BE2C (cell line): ENCODE measurements around the gene RPP21.

ENCODE experiments used
- DNase-seq: peaks from one replicate; pipeline ENCODE4 v3.0.0-alpha.2; 2020
- H3K27me3 ChIP-seq: fragments of 250-450 bp; sonication (Bioruptor Pico); 2 replicates; pipeline ENCODE4 v1.5.1; 2020; ENCODE audit warnings: mild to moderate bottlenecking
- H3K36me3 ChIP-seq: fragments of 250-450 bp; sonication (Bioruptor Pico); 2 replicates; pipeline ENCODE4 v1.5.1; 2020; ENCODE audit warnings: mild to moderate bottlenecking
- H3K4me1 ChIP-seq: fragments of 250-450 bp; sonication (Bioruptor Pico); 2 replicates; pipeline ENCODE4 v1.5.1; 2020
- H3K4me3 ChIP-seq: 2 replicates; pipeline ENCODE4 v1.5.1; 2011; ENCODE audit warnings: low read depth, low read length
- H3K9me3 ChIP-seq: fragments of 250-450 bp; sonication (Bioruptor Pico); 2 replicates; pipeline ENCODE4 v1.5.1; 2020
- CTCF ChIP-seq: IDR thresholded peaks from 2 replicates; pipeline ENCODE4 v1.5.1; 2012; ENCODE audit warnings: mild to moderate bottlenecking, low read depth, low read length

Gene RPP21

GRCh38 chr6:30350524-30350923 is 5.6 kb downstream of the RPP21 start:
- no peaks in the 10 kb centered on the region for H3K9me3 ChIP-seq
- TF ChIP-seq CTCF = no peak

GRCh38 chr6:30352550-30352949 is 7.6 kb downstream of the RPP21 start:
- TF ChIP-seq CTCF = no peak
- no peak for DNase-seq

More at GRCh38 chr6:30350524-30350923, 5.6 kb downstream of the RPP21 start:
- H3K36me3 ChIP-seq = peaks cover 7% of the 10 kb centered on the region
- no peaks in the 10 kb centered on the region for H3K4me1 ChIP-seq
- no peak for DNase-seq
- H3K27me3 ChIP-seq = no peaks in the 10 kb centered on the region
- H3K4me3 ChIP-seq = no peak overlapping the region

GRCh38 chr6:30355281-30355680 is 10.3 kb downstream of the RPP21 start:
- no peak overlapping the region for H3K4me3 ChIP-seq
- H3K9me3 ChIP-seq = no peaks in the 10 kb centered on the region
- H3K27me3 ChIP-seq = peaks cover 27% of the 10 kb centered on the region
- TF ChIP-seq CTCF = no peak
- no peaks in the 10 kb centered on the region for H3K4me1 ChIP-seq
- no peaks in the 10 kb centered on the region for H3K36me3 ChIP-seq
- no peak for DNase-seq

More at GRCh38 chr6:30352550-30352949, 7.6 kb downstream of the RPP21 start:
- no peaks in the 10 kb centered on the region for H3K36me3 ChIP-seq
- no peaks in the 10 kb centered on the region for H3K9me3 ChIP-seq
- no peaks in the 10 kb centered on the region for H3K27me3 ChIP-seq
- no peak overlapping the region for H3K4me3 ChIP-seq
- H3K4me1 ChIP-seq = no peaks in the 10 kb centered on the region

- DNase-seq = no peak
- Histone ChIP-seq H3K4me1 (no peaks in the 10 kb centered on the region), H3K9me3 (no peaks in the 10 kb centered on the region), H3K4me3 (no peak overlapping the region), H3K27me3 (peaks cover 39% of the 10 kb centered on the region), H3K36me3 (no peaks in the 10 kb centered on the region)
- TF ChIP-seq CTCF = no peak
Measured at GRCh38 chr6:30356536-30356935, 11.6 kb downstream of the RPP21 start.

GRCh38 chr6:30357678-30358540 is 13.0 kb downstream of the RPP21 start:
- Histone ChIP-seq H3K4me1 (no peaks in the 10 kb centered on the region), H3K27me3 (peaks cover 50% of the 10 kb centered on the region), H3K9me3 (no peaks in the 10 kb centered on the region), H3K4me3 (peak overlapping the region; percentile 31), H3K36me3 (no peaks in the 10 kb centered on the region)
- DNase-seq = peak; percentile 63
- peak; percentile 85 for TF ChIP-seq CTCF

GRCh38 chr6:30359276-30359675 is 14.3 kb downstream of the RPP21 start:
- peaks cover 62% of the 10 kb centered on the region for H3K27me3 ChIP-seq
- no peak for DNase-seq
- TF ChIP-seq CTCF = no peak

More at GRCh38 chr6:30359276-30359675, 14.3 kb downstream of the RPP21 start:
- no peak overlapping the region for H3K4me3 ChIP-seq
- no peaks in the 10 kb centered on the region for H3K9me3 ChIP-seq
- no peaks in the 10 kb centered on the region for H3K4me1 ChIP-seq
- H3K36me3 ChIP-seq = no peaks in the 10 kb centered on the region
